HG03439 (cell line): ENCODE data around the gene CDS2.

Experiments used
- ATAC-seq: cut with Tn5 transposase; IDR thresholded peaks from one replicate; pipeline ENCODE4 v1.9.1; 2021; ENCODE audit warnings: mild to moderate bottlenecking, moderate library complexity; ENCODE audit not compliant: unreplicated experiment

The CDS2 gene

GRCh38 chr20:5150226-5151076 is 23.6 kb downstream of the CDS2 start:
- no peak for ATAC-seq

GRCh38 chr20:5153152-5153467 is 26.3 kb downstream of the CDS2 start:
- no peak for ATAC-seq

GRCh38 chr20:5153612-5154542 is 27.1 kb downstream of the CDS2 start:
- no peak for ATAC-seq

GRCh38 chr20:5154543-5154925 is 27.7 kb downstream of the CDS2 start:
- no peak for ATAC-seq

GRCh38 chr20:5155404-5155803 is 28.6 kb downstream of the CDS2 start:
- ATAC-seq, result no peak

- ATAC-seq, result no peak
These were observed 30.1 kb downstream of the CDS2 start for GRCh38 chr20:5156675-5157448.

GRCh38 chr20:5159928-5160327 is 33.1 kb downstream of the CDS2 start:
- no peak for ATAC-seq

- ATAC-seq, result no peak
These were observed 34.1 kb downstream of the CDS2 start for GRCh38 chr20:5160882-5161281.

GRCh38 chr20:5161536-5162164 is 34.8 kb downstream of the CDS2 start:
- ATAC-seq, result no peak

GRCh38 chr20:5164645-5165625 is 38.1 kb downstream of the CDS2 start:
- ATAC-seq, result no peak

GRCh38 chr20:5168651-5169396 is 42.0 kb downstream of the CDS2 start:
- ATAC-seq, result no peak

- ATAC-seq, result no peak
These were observed 43.5 kb downstream of the CDS2 start for GRCh38 chr20:5170341-5170740.

GRCh38 chr20:5171064-5171789 is 44.4 kb downstream of the CDS2 start:
- no peak for ATAC-seq

GRCh38 chr20:5171790-5172164 is 45.0 kb downstream of the CDS2 start:
- ATAC-seq, result peak; percentile 33

- peak; percentile 65 for ATAC-seq
These were observed 45.4 kb downstream of the CDS2 start for GRCh38 chr20:5172167-5172601.

- no peak for ATAC-seq
These were observed 46.2 kb downstream of the CDS2 start for GRCh38 chr20:5172903-5173463.

GRCh38 chr20:5173751-5174150 is 46.9 kb downstream of the CDS2 start:
- ATAC-seq, result no peak

- ATAC-seq, result no peak
These were observed 50.3 kb downstream of the CDS2 start for GRCh38 chr20:5177071-5177470.
